IMR-90 (cell line): ENCODE measurements around the gene PILRA. TPM values are rescaled to one million over a fixed set of nuclear protein-coding genes. Genes with fewer than 3 reads are reported as not detected.
"Not testable (repeated sequence)": the region's sequence is repeated elsewhere in the genome, so short reads cannot be mapped to it uniquely, and the experiment has no call there.

Source experiments
- ATAC-seq: fragments of 200-7000 bp; cut with Tn5 transposase; 2 replicates; pipeline ENCODE4 v1.9.1; 2020; ENCODE audit warnings: low read depth, mild to moderate bottlenecking, moderate library complexity
- BruUV-seq: library from RNA; stranded (reverse); fragments of 400-500 nt; replicated peaks from 2 replicates; lab custom pipeline; 2021; lab: Mats Ljungman, UMichigan
- CTCF ChIA-PET: fragments of 300-600 bp; formaldehyde crosslinking; extraction: SDS; loops from one replicate; lab custom pipeline; 2021; ENCODE audit warnings: antibody characterized with exemption; lab: Yijun Ruan, JAX
- POLR2A ChIA-PET: fragments of 300-600 bp; sonication (Branson Sonifier 250); formaldehyde crosslinking; loops from one replicate; lab custom pipeline; 2022; ENCODE audit warnings: antibody characterized with exemption; ENCODE audit not compliant: unreplicated experiment; lab: Charles Lee
- DNase-seq: peaks from one replicate; pipeline ENCODE4 v3.0.0; 2013
- H2AFZ ChIP-seq: replicated peaks from 2 replicates; pipeline ENCODE3; 2013; ENCODE audit warnings: low read length, mild to moderate bottlenecking; ENCODE audit not compliant: poor library complexity
- H2AK5ac ChIP-seq: 2 replicates; pipeline ENCODE4 v1.6.1; 2013; ENCODE audit warnings: low read depth, low read length, inconsistent platforms
- H2AK9ac ChIP-seq: replicated peaks from 2 replicates; pipeline ENCODE3; 2013; ENCODE audit warnings: mild to moderate bottlenecking, low read depth, low read length, moderate library complexity; ENCODE audit not compliant: poor library complexity
- H2BK120ac ChIP-seq: 2 replicates; pipeline ENCODE4 v1.6.1; 2013; ENCODE audit warnings: low read depth, low read length, inconsistent platforms
- H2BK15ac ChIP-seq: 3 replicates; pipeline ENCODE4 v1.6.1; 2013; ENCODE audit warnings: low read depth, low read length, inconsistent platforms
- H2BK20ac ChIP-seq: 2 replicates; pipeline ENCODE4 v1.6.1; 2013; ENCODE audit warnings: low read depth, mild to moderate bottlenecking, inconsistent platforms, low read length, moderate library complexity
- H2BK5ac ChIP-seq: 2 replicates; pipeline ENCODE4 v1.6.1; 2013; ENCODE audit warnings: mild to moderate bottlenecking, low read depth, low read length, inconsistent platforms; ENCODE audit not compliant: poor library complexity, severe bottlenecking
- H3K14ac ChIP-seq: replicated peaks from 2 replicates; pipeline ENCODE4 v1.6.1; 2013; ENCODE audit warnings: low read depth, low read length, inconsistent platforms
- H3K18ac ChIP-seq: 2 replicates; pipeline ENCODE4 v1.6.1; 2013; ENCODE audit warnings: low read depth, low read length, control low read depth
- H3K23ac ChIP-seq: 2 replicates; pipeline ENCODE4 v1.6.1; 2013; ENCODE audit warnings: low read depth, low read length, inconsistent platforms
- H3K27ac ChIP-seq: 2 replicates; pipeline ENCODE4 v1.5.1; 2013; ENCODE audit warnings: mild to moderate bottlenecking, control low read depth, low read length; ENCODE audit not compliant: insufficient read depth
- H3K27me3 ChIP-seq: 2 replicates; pipeline ENCODE4 v1.6.1; 2013; ENCODE audit warnings: low read length; ENCODE audit not compliant: control insufficient read depth, insufficient read depth
- H3K36me3 ChIP-seq: 2 replicates; pipeline ENCODE4 v1.6.1; 2013; ENCODE audit warnings: low read length, mixed read lengths; ENCODE audit not compliant: control insufficient read depth, insufficient read depth
- H3K4ac ChIP-seq: 2 replicates; pipeline ENCODE4 v1.6.1; 2013; ENCODE audit warnings: low read depth, low read length, inconsistent platforms
- H3K4me1 ChIP-seq: 2 replicates; pipeline ENCODE4 v1.6.1; 2013; ENCODE audit warnings: low read length, mixed read lengths; ENCODE audit not compliant: control insufficient read depth, insufficient read depth
- H3K4me2 ChIP-seq: 2 replicates; pipeline ENCODE4 v1.6.1; 2013; ENCODE audit warnings: low read depth, mild to moderate bottlenecking, control low read depth, low read length, moderate library complexity
- H3K4me3 ChIP-seq: 2 replicates; pipeline ENCODE4 v1.5.1; 2013; ENCODE audit warnings: low read depth, mild to moderate bottlenecking, control low read depth, low read length, moderate library complexity; ENCODE audit not compliant: insufficient read depth
- H3K56ac ChIP-seq: 2 replicates; pipeline ENCODE4 v1.6.1; 2013; ENCODE audit warnings: low read length, inconsistent platforms; ENCODE audit not compliant: insufficient read depth; ENCODE audit errors: extremely low read depth
- H3K79me1 ChIP-seq, 2 experiments: 2 replicates each; pipeline ENCODE4 v1.6.1; 2013; ENCODE audit warnings: low read length in 2 of 2, inconsistent platforms in 1 of 2, low read depth in 1 of 2
- H3K9ac ChIP-seq: 2 replicates; pipeline ENCODE4 v1.6.1; 2013; ENCODE audit warnings: low read depth, low read length, control low read depth
- H3K9me1 ChIP-seq: 2 replicates; pipeline ENCODE4 v1.6.1; 2013; ENCODE audit warnings: low read length, inconsistent platforms; ENCODE audit not compliant: insufficient read depth
- H3K9me3 ChIP-seq: 2 replicates; pipeline ENCODE4 v1.6.1; 2013; ENCODE audit warnings: low read length; ENCODE audit not compliant: control insufficient read depth, insufficient read depth
- H4K20me1 ChIP-seq: 2 replicates; pipeline ENCODE4 v1.6.1; 2013; ENCODE audit warnings: low read length, inconsistent platforms; ENCODE audit not compliant: insufficient read depth
- H4K5ac ChIP-seq: 2 replicates; pipeline ENCODE4 v1.6.1; 2013; ENCODE audit warnings: mild to moderate bottlenecking, low read depth, low read length, control low read depth
- H4K8ac ChIP-seq, 2 experiments: 2 replicates each; pipeline ENCODE4 v1.6.1; 2013; ENCODE audit warnings: low read depth in 2 of 2, low read length in 2 of 2, control low read depth in 1 of 2, inconsistent platforms in 1 of 2
- H4K91ac ChIP-seq: 2 replicates; pipeline ENCODE4 v1.6.1; 2013; ENCODE audit warnings: low read depth, low read length, inconsistent platforms; ENCODE audit not compliant: insufficient read depth
- WGBS, 2 experiments: methylation state at CpG; one replicate each; pipeline versions ENCODE4 v1.1.5 to v1.1.7; 2013; ENCODE audit warnings: missing lambda C conversion rate in 2 of 2; ENCODE audit not compliant: insufficient read length in 1 of 2; ENCODE audit errors: extremely low coverage in 2 of 2; 5-methylcytosine and 5-hydroxymethylcytosine counted together
- dilution Hi-C: fragments of 300-500 bp; cut with HindIII; formaldehyde crosslinking; loops from one replicate; pipeline ENCODE4 v1.14.3; 2018; ENCODE audit warnings: low sequenced_read_pairs; ENCODE audit not compliant: unreplicated experiment
- in situ Hi-C: fragments of 300-500 bp; cut with MboI; formaldehyde crosslinking; loops from 3 replicates; pipeline ENCODE4 v1.14.3; 2019; ENCODE audit warnings: low sequenced_read_pairs, inconsistent platforms, mixed read lengths
- intact Hi-C: fragments of 100-400 bp; cut with micrococcal nuclease; formaldehyde crosslinking; loops from 2 replicates; pipeline ENCODE4 v1.10.0; 2022
- polyA plus RNA-seq, 3 experiments: library from polyadenylated mRNA; depleted of rRNA; stranded (reverse); fragments of >200 nt; gene quantifications; 2 replicates each; pipeline ENCODE4 v1.2.3, GENCODE V29; 2012; ENCODE audit warnings: low replicate concordance in 1 of 3
- total RNA-seq: library from RNA; depleted of rRNA; stranded (reverse); fragments of >200 nt; gene quantifications from 2 replicates; pipeline ENCODE4 v1.2.3, GENCODE V29; 2012

Gene PILRA
- total and polyA plus RNA-seq, 2 of the 4 experiments (the other 2 are of a cell fraction), result 0.56 TPM; not detected in 1

DNA sequence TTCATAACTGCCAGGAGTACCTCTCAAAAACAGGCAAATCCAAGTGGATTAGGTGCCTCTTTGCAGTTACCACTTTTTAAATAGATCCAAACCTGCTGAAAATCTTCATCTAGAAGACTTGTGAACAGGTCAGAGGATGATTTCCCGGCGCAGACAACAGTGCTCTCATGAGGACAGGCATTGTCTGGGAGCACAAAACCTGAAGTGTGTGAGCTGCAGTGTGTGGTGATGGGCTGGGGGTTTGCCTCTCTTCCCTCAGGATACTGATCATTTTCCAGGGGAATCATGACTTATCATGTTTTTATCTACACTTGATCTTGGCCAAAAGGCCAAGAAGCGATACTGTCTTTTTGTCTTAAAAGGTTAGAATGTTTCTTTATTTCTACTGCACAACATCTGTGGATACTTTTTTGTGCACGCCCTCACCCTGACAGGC is 29.1 kb upstream of the PILRA start:
- H2AK5ac ChIP-seq, H3K4me2 ChIP-seq, H2BK120ac ChIP-seq, H2BK15ac ChIP-seq, H4K8ac ChIP-seq, H3K9me1 ChIP-seq, dilution Hi-C loops, H3K9ac ChIP-seq, H2BK20ac ChIP-seq, H3K4me3 ChIP-seq, DNase-seq, POLR2A ChIA-PET, H3K4ac ChIP-seq, H3K23ac ChIP-seq, H3K9me3 ChIP-seq, H3K27me3 ChIP-seq, H4K20me1 ChIP-seq, H3K18ac ChIP-seq, H3K4me1 ChIP-seq, CTCF ChIA-PET, H3K56ac ChIP-seq, H3K14ac ChIP-seq, H4K91ac ChIP-seq, BruUV-seq, H3K27ac ChIP-seq, H2AK9ac ChIP-seq, H2BK5ac ChIP-seq, H4K5ac ChIP-seq, H2AFZ ChIP-seq, ATAC-seq: not testable (repeated sequence)
- H3K36me3 ChIP-seq, result peaks cover 30% of the 10 kb centered on the region
- no CpG with 5 or more reads among the region's 4 CpGs for WGBS, 2 experiments
- intact Hi-C loops, result loop anchor here (1.0 kb wide), 1 partner anchor 212 kb away; no protein-coding TSS in a partner anchor
- H3K79me1 ChIP-seq, result peaks cover 16 to 23% of the 10 kb centered on the region in 2 experiments
- in situ Hi-C loops, result loop anchor here (10.0 kb wide), 1 partner anchor 209 kb away; no protein-coding TSS in a partner anchor
